ENCODE results near the gene SPACDR.

SPACDR gene

GRCh38 chr7:100484673-100485045 is 20.6 kb upstream of the SPACDR start:
- no peak for DNase-seq

DNA sequence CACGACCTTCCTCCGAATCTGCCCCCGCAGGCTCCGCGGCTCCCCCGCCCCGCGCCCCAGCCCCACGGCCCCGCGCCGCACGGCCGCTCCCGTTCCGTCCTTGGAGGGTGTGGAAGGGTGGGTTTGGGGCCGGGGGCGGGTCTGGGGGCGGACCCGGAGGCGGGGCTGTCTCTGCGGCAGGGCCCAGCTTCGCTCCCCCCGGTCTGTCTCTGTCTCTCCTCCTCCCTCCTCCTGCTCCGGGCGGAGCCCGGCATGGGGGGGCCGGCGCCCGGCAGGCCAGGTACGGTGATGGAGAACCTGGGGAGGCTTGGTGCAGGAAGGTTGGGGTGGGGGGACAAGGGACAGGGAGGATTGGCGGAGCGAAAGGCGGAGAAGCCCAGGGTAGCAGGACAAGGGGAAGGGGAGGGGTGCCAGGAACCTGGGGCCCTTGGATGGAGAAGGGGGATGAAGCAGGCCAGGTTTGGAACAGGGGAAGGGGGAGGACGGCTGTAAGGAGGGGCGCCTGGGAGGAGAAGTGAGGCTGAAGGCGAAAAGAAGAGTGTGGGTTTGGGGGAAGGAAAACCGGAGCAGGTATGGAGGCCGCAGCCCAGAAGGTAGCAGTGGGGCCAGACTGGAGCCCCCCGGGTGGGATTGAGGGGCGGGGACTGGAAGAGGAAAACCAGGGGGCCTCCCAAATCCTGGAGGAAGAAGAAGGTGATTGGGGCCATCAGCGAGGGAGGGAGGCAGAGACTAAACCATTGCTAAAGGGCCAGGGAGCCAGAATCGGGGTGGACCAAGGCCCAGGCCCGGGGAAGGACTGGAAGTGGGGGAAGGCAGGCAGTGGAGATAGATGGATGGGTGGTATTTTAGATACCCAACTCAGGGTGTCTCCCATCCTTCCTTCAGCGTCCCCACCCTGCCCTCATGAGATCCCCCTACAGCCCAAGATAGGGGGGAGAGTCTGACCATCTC is 19.9 kb upstream of the SPACDR start, which contains the start of gene NYAP1:
Gene NYAP1 (plus strand): TSS at position 206 of the 951 bp plus-strand sequence. CDS start 1,385 bp downstream, outside the sequence.
- DNase-seq = no peak

GRCh38 chr7:100483090-100483721 is 19.1 kb upstream of the SPACDR start:
- no peak for DNase-seq

- DNase-seq = no peak
Measured at GRCh38 chr7:100482728-100483089, 18.6 kb upstream of the SPACDR start.

- DNase-seq = no peak
Measured at GRCh38 chr7:100481466-100481865, 17.4 kb upstream of the SPACDR start.

GRCh38 chr7:100478958-100479660 is 15.0 kb upstream of the SPACDR start, which contains the start of gene TSC22D4:
Gene TSC22D4, minus strand, starts transcription at chr7:100479214. Its CDS starts 1,176 bp downstream, at chr7:100478038.
- peak; percentile 73 for DNase-seq

DNA sequence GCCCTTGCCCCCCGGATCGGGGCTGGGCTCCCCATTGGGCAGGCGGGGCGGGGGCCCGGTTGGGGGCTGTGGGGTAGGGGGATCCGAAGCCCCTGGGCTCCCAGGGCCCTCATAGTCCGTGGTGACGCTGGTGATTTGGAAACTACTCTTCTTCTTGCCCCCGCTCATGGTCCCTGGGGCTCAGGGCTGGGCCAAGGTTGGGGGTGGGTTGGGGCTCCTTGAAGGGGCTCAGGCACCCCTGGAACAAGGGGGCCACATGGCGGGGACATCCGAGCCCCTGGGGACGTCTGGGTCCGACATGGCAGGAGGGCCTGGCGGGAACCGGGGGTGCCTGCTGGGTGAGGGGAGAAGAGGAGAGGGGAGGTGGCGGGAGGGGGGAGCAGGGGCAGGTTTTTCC is 13.8 kb upstream of the SPACDR start:
- no peak for DNase-seq

GRCh38 chr7:100476903-100477870 is 13.1 kb upstream of the SPACDR start:
- no peak for DNase-seq

GRCh38 chr7:100476101-100476780 is 12.2 kb upstream of the SPACDR start:
- no peak for DNase-seq

DNA sequence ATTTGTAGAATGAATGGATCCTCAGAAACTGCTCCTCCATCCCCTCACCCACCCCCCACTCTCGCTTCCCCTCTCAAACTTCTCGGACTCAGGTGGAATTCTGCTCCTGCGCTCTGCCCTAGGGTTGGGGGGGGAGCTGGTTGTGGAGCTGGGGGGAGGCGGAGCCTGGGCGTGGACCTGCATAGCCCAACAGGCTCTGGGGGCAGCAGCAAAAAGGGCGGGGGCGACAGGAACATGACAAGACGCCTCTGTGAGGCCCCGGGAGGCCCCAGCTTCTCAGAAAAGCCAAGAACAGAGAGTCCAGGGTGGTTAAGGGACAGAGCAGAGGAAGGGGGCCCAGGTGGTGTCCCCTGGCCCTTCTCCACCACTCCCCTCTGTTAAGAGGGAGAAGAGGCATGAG is 11.5 kb upstream of the SPACDR start:
- no peak for DNase-seq

- DNase-seq = no peak
Measured at GRCh38 chr7:100472854-100473499, 8.9 kb upstream of the SPACDR start.

DNA sequence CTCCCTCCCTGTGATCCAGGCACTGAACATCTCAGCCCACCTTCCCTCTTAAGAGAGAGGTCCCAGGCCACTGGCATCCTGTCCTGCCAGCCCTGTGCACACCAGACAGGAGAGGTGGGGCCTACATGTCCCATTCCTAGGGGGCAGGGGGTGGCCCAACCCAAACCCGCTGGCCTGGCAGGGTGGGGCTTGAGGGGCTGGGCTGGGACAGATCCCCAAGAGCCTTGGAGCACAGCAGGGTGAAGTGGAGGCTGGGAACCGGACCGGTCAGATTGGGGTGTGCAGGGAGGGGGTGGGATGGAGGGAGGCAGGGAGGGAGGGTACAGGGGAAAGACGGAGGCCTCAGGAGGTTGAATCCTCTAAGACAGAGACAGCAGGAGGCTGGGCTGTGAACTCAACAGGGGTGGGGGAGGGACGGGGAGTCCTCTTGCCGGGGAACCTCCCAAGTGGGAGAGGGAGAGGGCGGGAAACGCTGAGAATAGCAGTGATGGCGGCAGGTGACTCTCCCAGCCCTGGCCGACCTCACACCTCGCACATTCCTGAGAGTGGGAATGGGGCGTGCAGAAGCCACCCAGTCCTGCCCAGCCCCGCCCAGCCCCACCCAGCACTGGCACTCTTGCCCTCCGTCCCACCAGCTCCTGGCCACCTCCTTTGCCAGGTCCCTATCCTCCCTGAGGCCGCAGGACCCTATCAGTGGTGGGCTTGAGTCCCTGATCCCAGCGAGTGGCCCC is 8.2 kb upstream of the SPACDR start:
- no peak for DNase-seq

DNA sequence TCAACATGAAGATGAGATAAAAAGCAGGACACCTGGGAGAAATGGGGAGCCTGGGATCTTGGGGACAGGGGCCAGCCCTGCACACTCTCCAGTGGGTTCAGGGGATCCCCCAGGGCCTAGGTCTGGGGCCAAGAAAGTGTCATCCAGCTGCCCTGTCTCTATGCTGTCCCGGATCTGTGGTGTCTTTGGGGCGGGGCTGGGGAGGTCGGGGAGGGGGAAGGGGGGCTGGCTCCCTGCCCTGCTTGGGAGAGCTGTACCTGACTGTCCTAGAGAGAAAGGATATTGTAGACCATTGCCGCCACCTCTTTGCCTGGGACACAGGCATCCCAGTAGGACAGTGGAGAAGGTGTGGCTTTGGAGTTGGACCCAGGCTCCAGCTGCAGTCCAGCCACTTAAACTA is 7.0 kb upstream of the SPACDR start:
- DNase-seq = no peak

GRCh38 chr7:100469227-100470044 is 5.4 kb upstream of the SPACDR start:
- DNase-seq = peak; percentile 8

DNA sequence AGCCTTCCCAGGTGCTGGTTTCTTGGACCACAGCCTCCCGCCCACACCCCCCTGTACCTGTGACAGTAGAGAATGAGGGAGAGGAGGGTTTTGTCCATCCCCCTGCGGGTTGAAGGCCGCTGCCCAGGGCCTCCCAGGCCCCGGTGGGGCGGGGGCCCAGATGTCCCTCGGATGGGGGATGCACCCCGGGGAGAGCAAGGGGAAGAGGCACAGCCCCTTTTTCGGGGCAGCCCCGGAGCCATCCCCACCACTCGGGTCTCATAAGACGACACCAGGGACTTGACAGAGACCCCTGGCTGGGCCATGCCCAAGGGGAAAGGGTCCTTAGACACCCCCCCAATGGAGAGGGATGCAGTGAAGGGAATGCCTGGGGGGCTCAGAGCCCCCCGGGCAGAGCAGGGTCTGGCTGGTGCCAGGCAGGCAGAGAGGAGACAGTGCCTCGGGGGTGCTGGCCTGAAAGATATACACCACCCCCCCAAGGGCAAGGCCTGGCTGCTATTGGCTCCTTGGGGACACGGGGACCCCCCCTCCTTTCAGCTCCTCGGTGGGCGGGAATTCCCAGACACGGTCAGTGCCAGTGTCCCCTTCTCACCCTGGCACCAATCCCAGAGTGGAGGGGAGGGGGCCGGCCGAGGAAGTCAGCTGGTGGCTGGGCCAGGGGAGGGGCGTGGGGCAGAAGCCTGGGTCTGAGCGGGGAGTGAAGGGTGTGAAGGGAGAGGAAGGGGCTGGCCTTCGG is 3.7 kb upstream of the SPACDR start:
- DNase-seq = no peak

- no peak for DNase-seq
Measured at GRCh38 chr7:100466653-100467605, 2.9 kb upstream of the SPACDR start.

- peak; percentile 27 for DNase-seq
Measured at GRCh38 chr7:100465702-100466311, 1.7 kb upstream of the SPACDR start.
